ENCODE data around the gene PDE4B.
A peak's percentile ranks its signal among the peaks of the same experiment; 100 is the strongest.

The PDE4B gene

DNA sequence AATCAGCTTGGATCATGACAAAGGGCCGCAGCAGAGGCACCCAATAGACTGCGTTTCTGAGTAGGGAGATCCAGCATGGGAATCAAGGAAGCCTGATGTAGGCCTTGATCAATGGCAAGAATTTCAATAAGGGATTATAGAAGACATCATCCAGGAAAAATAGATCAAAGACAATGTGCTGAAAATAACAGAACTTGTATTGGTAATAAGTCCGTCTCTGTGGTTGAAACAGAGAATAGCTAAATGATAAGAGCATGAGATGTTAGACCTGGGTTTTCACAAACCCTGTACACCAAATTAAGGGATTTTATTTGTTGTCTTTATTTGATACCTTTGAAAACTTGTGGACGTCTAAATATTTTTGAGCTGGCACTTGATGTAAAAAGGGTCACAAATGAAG is 513.2 kb downstream of the PDE4B start:
- Histone ChIP-seq H4K5ac (ENCODE audit: low read length) (no peak overlapping the region), H3K4me1 (ENCODE audit: control insufficient read depth, low read depth, low read length) (peaks cover 6% of the 10 kb centered on the region), H3K18ac (ENCODE audit: low read length) (no peak overlapping the region), H3K23ac (ENCODE audit: low read length) (no peak overlapping the region), H2AK5ac (ENCODE audit: low read length) (no peak overlapping the region), H2BK120ac (ENCODE audit: low read depth, low read length) (no peak overlapping the region), H3K4me2 (ENCODE audit: low read length) (no peak overlapping the region), H3K4ac (ENCODE audit: low read depth, low read length) (no peak overlapping the region), H3K36me3 (ENCODE audit: control insufficient read depth, insufficient read depth, low read length) (no peaks in the 10 kb centered on the region), H3K4me3 (ENCODE audit: low read length) (no peak overlapping the region), H3K79me2 (ENCODE audit: control insufficient read depth, insufficient read depth, low read length) (no peaks in the 10 kb centered on the region), H4K8ac (ENCODE audit: low read depth, low read length) (no peak overlapping the region), H3K56ac (ENCODE audit: low read length) (no peak overlapping the region), H3K27ac (ENCODE audit: low read depth, low read length) (no peak overlapping the region), H3K79me1 (ENCODE audit: low read length) (no peaks in the 10 kb centered on the region), H3K9ac (ENCODE audit: low read length) (no peak overlapping the region), H2BK15ac (replicated peaks; ENCODE audit: low read depth) (peak overlapping the region; percentile 92), H3K27me3 (ENCODE audit: insufficient read depth, low read length, poor library complexity) (no peaks in the 10 kb centered on the region), H2BK5ac (ENCODE audit: low read length) (no peak overlapping the region)
- WGBS (ENCODE audit: extremely low coverage, insufficient coverage, low lambda C conversion rate): no CpG with 5 or more reads among the region's 4 CpGs
- no peak for DNase-seq

DNA sequence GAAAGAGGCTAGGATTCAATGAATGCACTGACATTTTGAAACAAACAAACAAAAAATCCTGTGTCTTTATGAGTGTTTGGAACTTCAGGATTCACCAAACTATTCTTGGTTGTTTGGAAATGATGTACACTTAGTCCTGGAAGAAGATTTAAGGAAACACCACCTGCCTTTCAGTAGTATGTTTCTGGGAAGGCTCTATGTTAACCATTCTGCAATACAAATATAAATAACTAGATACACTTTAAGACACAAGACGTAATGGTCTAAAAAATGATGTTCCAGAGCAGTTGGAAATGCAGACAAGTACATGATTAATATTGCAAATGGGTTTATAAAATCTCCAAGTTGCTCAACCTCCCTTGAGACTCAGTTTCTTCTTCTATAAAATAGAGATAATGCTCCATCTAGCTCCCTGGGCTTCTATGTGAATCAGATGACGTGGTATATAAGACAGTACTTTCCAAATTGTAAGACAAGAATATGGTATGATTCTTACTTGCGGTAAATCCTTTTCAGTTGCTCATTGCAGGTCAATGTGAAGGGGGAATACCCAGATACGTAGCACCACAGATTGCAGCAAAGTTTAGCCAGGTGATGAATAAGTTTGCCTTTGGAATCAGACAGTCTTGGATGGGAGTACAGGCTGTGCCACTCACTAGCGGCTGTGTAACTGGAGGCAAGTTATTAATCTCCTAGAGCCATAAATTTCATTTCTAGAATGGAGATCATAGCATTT is 516.5 kb downstream of the PDE4B start:
- Histone ChIP-seq H2BK5ac (ENCODE audit: low read length) (no peak overlapping the region), H3K79me2 (ENCODE audit: control insufficient read depth, insufficient read depth, low read length) (no peaks in the 10 kb centered on the region), H4K5ac (ENCODE audit: low read length) (no peak overlapping the region), H3K4ac (ENCODE audit: low read depth, low read length) (no peak overlapping the region), H3K79me1 (ENCODE audit: low read length) (no peaks in the 10 kb centered on the region), H3K36me3 (ENCODE audit: control insufficient read depth, insufficient read depth, low read length) (no peaks in the 10 kb centered on the region), H2AK5ac (ENCODE audit: low read length) (no peak overlapping the region), H3K9ac (ENCODE audit: low read length) (no peak overlapping the region), H3K4me1 (ENCODE audit: control insufficient read depth, low read depth, low read length) (peaks cover 6% of the 10 kb centered on the region), H3K18ac (ENCODE audit: low read length) (no peak overlapping the region), H3K23ac (ENCODE audit: low read length) (no peak overlapping the region), H3K56ac (ENCODE audit: low read length) (no peak overlapping the region), H2BK120ac (ENCODE audit: low read depth, low read length) (no peak overlapping the region), H2BK15ac (replicated peaks; ENCODE audit: low read depth) (peak overlapping the region; percentile 19), H3K27me3 (ENCODE audit: insufficient read depth, low read length, poor library complexity) (no peaks in the 10 kb centered on the region), H4K8ac (ENCODE audit: low read depth, low read length) (no peak overlapping the region), H3K4me3 (ENCODE audit: low read length) (no peak overlapping the region), H3K4me2 (ENCODE audit: low read length) (no peak overlapping the region), H3K27ac (ENCODE audit: low read depth, low read length) (no peak overlapping the region)
- no CpG with 5 or more reads among the region's 5 CpGs for WGBS (ENCODE audit: extremely low coverage, insufficient coverage, low lambda C conversion rate)
- no peak for DNase-seq

DNA sequence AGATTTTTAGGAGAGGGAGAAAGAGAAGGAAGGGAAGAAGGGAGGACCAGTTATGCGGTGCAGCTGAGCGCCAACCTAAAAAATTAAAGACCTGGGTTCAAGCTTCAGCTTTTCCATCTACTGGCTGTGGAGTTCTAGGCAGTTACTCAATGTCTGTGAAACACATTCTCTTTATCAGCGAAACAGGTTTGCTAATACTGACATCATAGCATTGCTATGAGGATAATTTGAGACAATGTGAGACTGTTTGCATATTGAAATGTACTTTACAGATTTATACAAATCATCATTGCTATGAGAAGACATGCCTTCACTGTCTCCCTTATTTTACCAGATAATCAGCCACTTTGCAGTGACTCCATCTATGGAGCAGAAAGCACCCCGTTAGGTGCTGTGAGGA is 518.4 kb downstream of the PDE4B start:
- H3K4me1 ChIP-seq (ENCODE audit: control insufficient read depth, low read depth, low read length): peaks cover 6% of the 10 kb centered on the region
- peak; percentile 27 for DNase-seq

DNA sequence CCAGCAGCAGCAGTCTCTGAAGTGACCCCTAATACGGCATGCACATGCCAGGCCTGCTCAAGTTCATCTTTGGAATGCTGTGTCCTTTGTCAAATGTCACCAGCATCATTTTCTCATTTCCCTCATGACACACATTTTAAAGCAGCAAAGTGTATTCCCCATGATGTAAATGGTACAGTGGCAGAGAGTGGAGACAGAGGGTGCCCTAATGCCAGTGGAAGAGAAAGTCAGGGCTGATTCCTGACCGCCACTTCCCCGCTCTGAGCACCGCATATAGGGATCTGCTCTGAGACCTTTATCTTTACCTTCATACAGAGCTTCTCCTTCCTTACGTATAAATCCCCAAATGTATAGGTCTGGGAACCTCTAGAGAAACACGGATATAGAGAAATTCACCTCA is 518.9 kb downstream of the PDE4B start:
- Histone ChIP-seq H3K79me1 (ENCODE audit: low read length) (no peaks in the 10 kb centered on the region), H3K9ac (ENCODE audit: low read length) (no peak overlapping the region), H3K27me3 (ENCODE audit: insufficient read depth, low read length, poor library complexity) (no peaks in the 10 kb centered on the region), H3K23ac (ENCODE audit: low read length) (no peak overlapping the region), H4K5ac (ENCODE audit: low read length) (no peak overlapping the region), H3K4me1 (ENCODE audit: control insufficient read depth, low read depth, low read length) (peaks cover 6% of the 10 kb centered on the region), H3K79me2 (ENCODE audit: control insufficient read depth, insufficient read depth, low read length) (no peaks in the 10 kb centered on the region), H3K4me3 (ENCODE audit: low read length) (no peak overlapping the region), H2BK5ac (ENCODE audit: low read length) (no peak overlapping the region), H3K18ac (ENCODE audit: low read length) (no peak overlapping the region), H2BK120ac (ENCODE audit: low read depth, low read length) (no peak overlapping the region), H2AK5ac (ENCODE audit: low read length) (no peak overlapping the region), H3K4me2 (ENCODE audit: low read length) (no peak overlapping the region), H3K27ac (ENCODE audit: low read depth, low read length) (no peak overlapping the region), H3K56ac (ENCODE audit: low read length) (no peak overlapping the region), H4K8ac (ENCODE audit: low read depth, low read length) (no peak overlapping the region), H3K36me3 (ENCODE audit: control insufficient read depth, insufficient read depth, low read length) (no peaks in the 10 kb centered on the region), H3K4ac (ENCODE audit: low read depth, low read length) (no peak overlapping the region), H2BK15ac (replicated peaks; ENCODE audit: low read depth) (no peak overlapping the region)
- no peak for DNase-seq
- no CpG with 5 or more reads among the region's 6 CpGs for WGBS (ENCODE audit: extremely low coverage, insufficient coverage, low lambda C conversion rate)

More for the DNA sequence above, 518.4 kb downstream of the PDE4B start:
- no peak overlapping the region for H3K18ac ChIP-seq (ENCODE audit: low read length)
- H3K27me3 ChIP-seq (ENCODE audit: insufficient read depth, low read length, poor library complexity): no peaks in the 10 kb centered on the region
- H3K9ac ChIP-seq (ENCODE audit: low read length): no peak overlapping the region
- no peaks in the 10 kb centered on the region for H3K36me3 ChIP-seq (ENCODE audit: control insufficient read depth, insufficient read depth, low read length)
- H2BK15ac ChIP-seq (replicated peaks; ENCODE audit: low read depth): no peak overlapping the region
- no peak overlapping the region for H3K56ac ChIP-seq (ENCODE audit: low read length)
- no peak overlapping the region for H3K4me3 ChIP-seq (ENCODE audit: low read length)
- no peak overlapping the region for H2BK120ac ChIP-seq (ENCODE audit: low read depth, low read length)
- no peak overlapping the region for H2BK5ac ChIP-seq (ENCODE audit: low read length)
- H3K4me2 ChIP-seq (ENCODE audit: low read length): no peak overlapping the region
- no peak overlapping the region for H3K4ac ChIP-seq (ENCODE audit: low read depth, low read length)
- no peak overlapping the region for H3K23ac ChIP-seq (ENCODE audit: low read length)
- no peaks in the 10 kb centered on the region for H3K79me1 ChIP-seq (ENCODE audit: low read length)
- H4K5ac ChIP-seq (ENCODE audit: low read length): no peak overlapping the region
- no peak overlapping the region for H2AK5ac ChIP-seq (ENCODE audit: low read length)
- WGBS (ENCODE audit: extremely low coverage, insufficient coverage, low lambda C conversion rate): no CpG with 5 or more reads among the region's 4 CpGs
- no peaks in the 10 kb centered on the region for H3K79me2 ChIP-seq (ENCODE audit: control insufficient read depth, insufficient read depth, low read length)
- no peak overlapping the region for H4K8ac ChIP-seq (ENCODE audit: low read depth, low read length)
- no peak overlapping the region for H3K27ac ChIP-seq (ENCODE audit: low read depth, low read length)

DNA sequence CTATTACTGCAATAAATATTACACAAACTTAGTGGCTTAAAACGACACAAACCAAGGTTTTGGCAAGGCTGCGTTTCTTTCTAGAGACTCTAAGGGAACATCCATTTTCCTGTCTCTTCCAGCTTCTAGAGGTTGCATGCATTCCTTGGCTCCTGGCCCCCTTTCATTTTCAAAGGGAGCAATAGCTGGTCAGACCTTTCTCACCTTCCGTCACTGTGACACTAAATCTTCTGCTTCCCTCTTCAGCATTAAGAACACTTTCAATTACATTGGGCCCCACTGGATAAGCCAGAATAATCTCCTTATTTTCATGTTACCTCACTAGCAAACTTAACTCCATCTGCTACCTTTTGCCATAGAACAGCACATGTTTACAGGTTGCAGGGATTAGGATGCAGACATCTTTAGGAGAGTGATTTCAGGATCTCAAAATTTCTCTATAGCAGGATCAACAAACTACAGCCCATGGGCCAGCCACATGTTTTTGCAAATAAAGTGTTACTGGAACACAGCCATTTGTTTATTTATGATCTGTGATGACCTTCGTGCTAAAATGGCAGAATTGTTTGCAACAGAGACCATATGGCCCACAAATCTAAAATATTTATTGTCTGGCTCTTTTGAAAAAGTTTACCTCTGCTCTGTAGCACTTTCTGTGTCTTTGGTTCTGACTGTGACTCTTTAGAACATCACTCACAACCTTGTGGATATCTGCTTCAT is 519.7 kb downstream of the PDE4B start:
- H3K4me1 ChIP-seq (ENCODE audit: control insufficient read depth, low read depth, low read length): peaks cover 10% of the 10 kb centered on the region
- no peak overlapping the region for H4K5ac ChIP-seq (ENCODE audit: low read length)
- H3K23ac ChIP-seq (ENCODE audit: low read length): no peak overlapping the region
- H2BK120ac ChIP-seq (ENCODE audit: low read depth, low read length): no peak overlapping the region
- no peak overlapping the region for H4K8ac ChIP-seq (ENCODE audit: low read depth, low read length)
- no peak for DNase-seq
- WGBS (ENCODE audit: extremely low coverage, insufficient coverage, low lambda C conversion rate): no CpG with 5 or more reads among the region's 4 CpGs
- no peak overlapping the region for H3K56ac ChIP-seq (ENCODE audit: low read length)
- no peaks in the 10 kb centered on the region for H3K79me1 ChIP-seq (ENCODE audit: low read length)
- no peak overlapping the region for H3K4ac ChIP-seq (ENCODE audit: low read depth, low read length)
- no peak overlapping the region for H2BK5ac ChIP-seq (ENCODE audit: low read length)
- H3K36me3 ChIP-seq (ENCODE audit: control insufficient read depth, insufficient read depth, low read length): no peaks in the 10 kb centered on the region
- no peak overlapping the region for H2AK5ac ChIP-seq (ENCODE audit: low read length)
- no peak overlapping the region for H2BK15ac ChIP-seq (replicated peaks; ENCODE audit: low read depth)
- H3K27ac ChIP-seq (ENCODE audit: low read depth, low read length): no peak overlapping the region
- no peak overlapping the region for H3K4me3 ChIP-seq (ENCODE audit: low read length)
- no peak overlapping the region for H3K9ac ChIP-seq (ENCODE audit: low read length)
- H3K4me2 ChIP-seq (ENCODE audit: low read length): no peak overlapping the region
- H3K18ac ChIP-seq (ENCODE audit: low read length): no peak overlapping the region
- H3K79me2 ChIP-seq (ENCODE audit: control insufficient read depth, insufficient read depth, low read length): no peaks in the 10 kb centered on the region
- H3K27me3 ChIP-seq (ENCODE audit: insufficient read depth, low read length, poor library complexity): no peaks in the 10 kb centered on the region

All from mesendoderm (in vitro differentiated cells).